HG03558 (cell line): ENCODE data around the gene ARNT2.

Experiments used
- ATAC-seq: cut with Tn5 transposase; IDR thresholded peaks from one replicate; pipeline ENCODE4 v1.9.1; 2021; ENCODE audit warnings: moderate number of reproducible peaks; ENCODE audit not compliant: unreplicated experiment; ENCODE audit errors: extremely low read depth

Gene ARNT2

GRCh38 chr15:80440024-80440423 is 35.8 kb downstream of the ARNT2 start:
- no peak for ATAC-seq

- no peak for ATAC-seq
Measured at GRCh38 chr15:80441041-80441440, 36.9 kb downstream of the ARNT2 start.

- no peak for ATAC-seq
Measured at GRCh38 chr15:80441714-80442113, 37.5 kb downstream of the ARNT2 start.

GRCh38 chr15:80442728-80443403 is 38.7 kb downstream of the ARNT2 start:
- no peak for ATAC-seq

- ATAC-seq, result no peak
Measured at GRCh38 chr15:80444680-80445251, 40.6 kb downstream of the ARNT2 start.

- no peak for ATAC-seq
Measured at GRCh38 chr15:80445300-80446041, 41.3 kb downstream of the ARNT2 start.

GRCh38 chr15:80447077-80447476 is 42.9 kb downstream of the ARNT2 start:
- no peak for ATAC-seq

- no peak for ATAC-seq
Measured at GRCh38 chr15:80449825-80450224, 45.6 kb downstream of the ARNT2 start.

- ATAC-seq, result no peak
Measured at GRCh38 chr15:80450811-80451321, 46.7 kb downstream of the ARNT2 start.

GRCh38 chr15:80452166-80452565 is 48.0 kb downstream of the ARNT2 start:
- ATAC-seq, result no peak

GRCh38 chr15:80455051-80455648 is 51.0 kb downstream of the ARNT2 start:
- ATAC-seq, result no peak

- no peak for ATAC-seq
Measured at GRCh38 chr15:80455668-80456442, 51.7 kb downstream of the ARNT2 start.

GRCh38 chr15:80456517-80457492 is 52.6 kb downstream of the ARNT2 start:
- no peak for ATAC-seq

GRCh38 chr15:80457896-80458295 is 53.7 kb downstream of the ARNT2 start:
- ATAC-seq, result no peak

- no peak for ATAC-seq
Measured at GRCh38 chr15:80458580-80458979, 54.4 kb downstream of the ARNT2 start.

- no peak for ATAC-seq
Measured at GRCh38 chr15:80459380-80459779, 55.2 kb downstream of the ARNT2 start.

GRCh38 chr15:80459818-80460217 is 55.6 kb downstream of the ARNT2 start:
- ATAC-seq, result no peak

GRCh38 chr15:80461356-80462095 is 57.3 kb downstream of the ARNT2 start:
- ATAC-seq, result no peak
